ENCODE measurements around the gene ZMYM2.

Gene ZMYM2

DNA sequence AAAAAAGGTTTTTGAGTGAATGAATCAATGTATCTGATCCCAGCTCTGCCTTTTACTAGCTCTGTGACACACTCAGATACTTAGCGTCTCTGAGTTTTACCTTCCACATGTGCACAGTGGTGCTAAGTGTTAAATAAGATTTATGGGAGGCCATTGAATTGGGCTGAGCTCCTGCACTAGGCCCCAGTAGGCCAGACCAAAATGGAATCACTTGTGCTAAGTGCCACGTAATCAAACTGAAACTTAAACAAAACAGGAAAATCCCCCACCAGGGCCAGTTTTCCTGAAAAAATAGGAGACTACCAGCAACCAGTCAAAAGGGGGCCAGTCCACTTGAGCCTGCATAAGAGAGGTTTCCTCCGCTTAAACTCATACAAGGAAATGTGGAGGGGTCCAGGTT is 161.4 kb downstream of the ZMYM2 start:
- no peak for TF ChIP-seq POLR2A (IDR thresholded peaks at IDR 0.05; ENCODE audit: low read depth, low read length)
- FAIRE-seq (no peak), DNase-seq (ENCODE audit: insufficient read length, low spot score) (no peak)

DNA sequence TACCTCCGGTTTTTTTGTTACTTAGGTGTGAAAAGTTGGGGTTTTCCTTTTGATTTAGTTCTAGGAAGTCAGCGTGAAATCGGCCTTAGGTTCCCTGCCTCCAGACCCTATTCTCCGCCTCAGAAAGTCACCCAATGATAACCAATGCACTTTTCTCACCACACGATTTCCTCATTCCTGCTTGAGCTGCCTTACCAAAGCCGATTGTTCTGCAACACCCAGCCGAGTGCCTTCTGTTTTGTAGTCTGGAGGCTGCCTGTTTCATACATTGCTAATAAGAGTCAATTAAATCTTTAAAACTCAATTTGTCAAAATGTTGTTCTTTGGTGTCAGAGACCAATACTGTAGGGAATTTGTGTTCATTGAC is 162.6 kb downstream of the ZMYM2 start:
- FAIRE-seq: no peak
- DNase-seq (ENCODE audit: insufficient read length, low spot score): no peak
- no peak for TF ChIP-seq POLR2A (IDR thresholded peaks at IDR 0.05; ENCODE audit: low read depth, low read length)

GRCh38 chr13:20124303-20124702 is 165.8 kb downstream of the ZMYM2 start:
- DNase-seq (ENCODE audit: insufficient read length, low spot score): no peak
- FAIRE-seq: no peak
- no peak for TF ChIP-seq POLR2A (IDR thresholded peaks at IDR 0.05; ENCODE audit: low read depth, low read length)

DNA sequence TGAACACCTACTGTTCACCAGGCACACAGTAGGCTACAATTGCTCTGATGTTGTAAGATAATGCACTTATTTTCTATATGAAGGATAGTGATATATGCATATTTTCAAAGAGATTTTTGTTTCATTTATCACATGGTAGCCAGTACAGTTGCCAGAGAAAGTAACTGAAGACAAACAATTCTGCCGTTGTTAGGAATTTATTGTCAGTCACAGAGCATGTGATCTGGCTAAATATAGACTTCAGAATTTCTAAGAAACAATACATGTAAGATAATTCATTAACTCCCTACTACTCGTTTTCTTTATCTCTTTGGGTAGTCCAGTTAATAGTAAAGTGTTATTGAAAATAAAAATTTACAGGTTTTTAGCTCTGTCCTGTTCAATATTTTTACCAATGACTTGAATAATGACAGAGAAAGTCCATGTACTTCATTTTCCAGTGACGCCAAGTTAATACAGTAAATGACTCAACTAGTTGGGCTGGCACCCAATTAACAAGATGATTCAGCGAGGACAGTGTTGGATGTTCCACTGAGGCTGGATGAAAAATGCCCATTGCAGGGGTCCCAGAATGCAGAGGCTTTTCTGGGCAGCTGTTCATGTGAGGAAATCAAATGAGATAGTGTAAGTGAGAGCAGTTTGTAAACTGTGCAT is 166.7 kb downstream of the ZMYM2 start:
- DNase-seq (ENCODE audit: insufficient read length, low spot score): peak; percentile 25
- FAIRE-seq: no peak
- TF ChIP-seq POLR2A (IDR thresholded peaks at IDR 0.05; ENCODE audit: low read depth, low read length): no peak

GRCh38 chr13:20125783-20126165 is 167.2 kb downstream of the ZMYM2 start:
- DNase-seq (ENCODE audit: insufficient read length, low spot score) (no peak), FAIRE-seq (no peak)
- TF ChIP-seq POLR2A (IDR thresholded peaks at IDR 0.05; ENCODE audit: low read depth, low read length): no peak

DNA sequence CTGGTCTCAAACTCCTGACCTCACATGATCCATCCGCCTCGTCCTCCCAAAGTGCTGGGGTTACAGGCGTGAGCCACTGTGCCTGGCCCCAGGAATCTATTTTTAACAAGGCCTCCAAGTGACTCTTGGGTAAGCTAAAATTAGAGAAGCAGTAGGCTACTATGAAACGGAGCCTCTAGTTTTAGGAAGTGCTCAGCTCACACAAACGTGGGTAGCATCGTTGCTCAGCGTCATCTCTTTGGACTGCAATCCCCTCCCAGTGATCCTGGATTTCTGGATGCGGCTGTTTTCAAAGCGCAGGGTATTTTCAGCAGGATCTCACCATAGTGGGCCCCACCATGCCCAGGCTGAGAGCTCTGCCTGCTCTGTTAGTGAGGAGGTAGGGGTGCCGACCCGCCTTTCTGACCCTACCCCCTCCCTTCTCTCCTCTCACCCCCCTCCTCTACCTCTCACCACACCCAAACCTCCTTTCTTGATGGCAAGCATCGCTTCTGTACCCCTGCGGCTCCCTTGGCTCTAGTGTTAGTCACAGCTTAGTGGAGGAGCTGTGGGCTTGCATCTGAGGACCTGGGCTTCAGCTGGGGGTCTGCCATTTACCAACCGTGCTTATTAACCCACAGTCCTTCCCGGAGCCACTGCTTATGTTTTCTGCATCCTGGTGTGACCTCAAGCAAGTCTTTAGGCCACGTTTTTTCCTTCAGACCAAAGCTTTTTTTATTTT is 168.2 kb downstream of the ZMYM2 start:
- TF ChIP-seq POLR2A (IDR thresholded peaks at IDR 0.05; ENCODE audit: low read depth, low read length): no peak
- DNase-seq (ENCODE audit: insufficient read length, low spot score) (no peak), FAIRE-seq (no peak)

- no peak for FAIRE-seq
- TF ChIP-seq POLR2A (IDR thresholded peaks at IDR 0.05; ENCODE audit: low read depth, low read length): no peak
- no peak for DNase-seq (ENCODE audit: insufficient read length, low spot score)
Observed at GRCh38 chr13:20127262-20127561, 168.7 kb downstream of the ZMYM2 start.

GRCh38 chr13:20127562-20128458 is 169.3 kb downstream of the ZMYM2 start:
- FAIRE-seq (no peak), DNase-seq (ENCODE audit: insufficient read length, low spot score) (no peak)
- no peak; the same call in 1 of the 2 replicates for TF ChIP-seq POLR2A (IDR thresholded peaks at IDR 0.05; ENCODE audit: low read depth, low read length)

- no peak for TF ChIP-seq POLR2A (IDR thresholded peaks at IDR 0.05; ENCODE audit: low read depth, low read length)
- FAIRE-seq (no peak), DNase-seq (ENCODE audit: insufficient read length, low spot score) (no peak)
Observed at GRCh38 chr13:20128459-20128931, 170.0 kb downstream of the ZMYM2 start.

DNA sequence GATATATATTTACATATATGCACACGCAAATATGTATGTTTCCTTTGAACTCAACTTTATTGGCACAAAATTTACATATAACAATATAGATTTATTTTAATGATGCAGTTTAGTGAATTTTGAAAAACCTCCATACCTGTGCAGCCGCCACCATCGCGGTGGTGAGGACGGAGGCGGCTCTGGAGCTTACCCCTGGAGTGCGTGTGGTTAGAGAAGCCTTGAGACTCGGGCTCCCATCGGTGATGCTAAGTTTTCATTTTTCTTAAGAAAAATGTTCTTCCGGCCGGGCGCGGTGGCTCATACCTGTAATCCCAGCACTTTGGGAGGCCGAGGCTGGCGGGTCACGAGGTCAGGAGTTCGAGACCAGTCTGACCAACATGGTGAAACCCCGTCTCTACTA is 170.5 kb downstream of the ZMYM2 start:
- DNase-seq (ENCODE audit: insufficient read length, low spot score): no peak
- no peak for TF ChIP-seq POLR2A (IDR thresholded peaks at IDR 0.05; ENCODE audit: low read depth, low read length)

DNA sequence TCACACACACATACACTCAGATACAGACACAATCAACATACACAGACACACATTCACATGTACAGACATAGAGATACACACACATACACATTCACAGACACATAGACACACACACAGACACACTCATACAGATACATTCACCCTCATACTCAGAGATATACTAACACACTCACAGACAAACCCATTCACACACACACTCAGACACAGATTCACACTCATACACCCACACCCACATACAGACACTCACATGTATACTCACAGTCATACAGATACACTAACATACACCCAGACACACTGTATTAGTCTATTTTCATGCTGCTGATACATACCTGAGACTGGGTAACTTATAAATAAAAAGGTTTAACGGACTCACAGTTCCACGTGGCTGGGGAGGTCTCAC is 171.5 kb downstream of the ZMYM2 start:
- FAIRE-seq: no peak
- no peak for DNase-seq (ENCODE audit: insufficient read length, low spot score)
- TF ChIP-seq POLR2A (IDR thresholded peaks at IDR 0.05; ENCODE audit: low read depth, low read length): no peak

More for the DNA sequence above, 170.5 kb downstream of the ZMYM2 start:
- FAIRE-seq: no peak

- FAIRE-seq (no peak), DNase-seq (ENCODE audit: insufficient read length, low spot score) (no peak)
- TF ChIP-seq POLR2A (IDR thresholded peaks at IDR 0.05; ENCODE audit: low read depth, low read length): no peak
Observed at GRCh38 chr13:20130652-20131051, 172.1 kb downstream of the ZMYM2 start.

- FAIRE-seq (no peak), DNase-seq (ENCODE audit: insufficient read length, low spot score) (no peak)
- no peak for TF ChIP-seq POLR2A (IDR thresholded peaks at IDR 0.05; ENCODE audit: low read depth, low read length)
Observed at GRCh38 chr13:20131057-20131832, 172.7 kb downstream of the ZMYM2 start.

Measured in H54 (cell line).